H1 (cell line): ENCODE results near the gene ANKRD11. TPM values are rescaled to one million over a fixed set of nuclear protein-coding genes. Genes with fewer than 3 reads are reported as not detected.

ENCODE experiments used
- CTCF ChIA-PET: fragments of 300-600 bp; sonication (Branson Sonifier 250); formaldehyde crosslinking; loops from one replicate; lab custom pipeline; 2021; ENCODE audit not compliant: partially characterized antibody; lab: Charles Lee
- POLR2A ChIA-PET: fragments of 300-600 bp; sonication (Branson Sonifier 250); formaldehyde crosslinking; loops from one replicate; lab custom pipeline; 2021; ENCODE audit warnings: inconsistent platforms; ENCODE audit not compliant: partially characterized antibody; lab: Charles Lee
- DNase-seq, 2 experiments: peaks; one replicate each; pipeline versions ENCODE4 v3.0.0 to v3.0.0-alpha.2; 2010 to 2022; ENCODE audit warnings: low spot score in 2 of 2, low read depth in 1 of 2, mixed read lengths in 1 of 2
- FAIRE-seq: peaks from 2 replicates; lab custom pipeline; 2011; peaks lifted over from hg19 to GRCh38; lab: Jason Lieb, UNC
- H2AFZ ChIP-seq: 2 replicates; pipeline ENCODE4 v1.8.1; 2012; ENCODE audit warnings: low read length, inconsistent platforms
- H2AK5ac ChIP-seq: 2 replicates; pipeline ENCODE4 v1.6.1; 2013; ENCODE audit warnings: low read depth, low read length
- H2BK120ac ChIP-seq: replicated peaks from 2 replicates; pipeline ENCODE3; 2013; ENCODE audit warnings: low read depth, low read length, inconsistent platforms
- H2BK12ac ChIP-seq: 2 replicates; pipeline ENCODE4 v1.6.1; 2013; ENCODE audit warnings: low read depth, low read length
- H2BK15ac ChIP-seq: 2 replicates; pipeline ENCODE4 v1.6.1; 2013; ENCODE audit warnings: low read length
- H2BK20ac ChIP-seq: 2 replicates; pipeline ENCODE4 v1.6.1; 2013; ENCODE audit warnings: low read length
- H2BK5ac ChIP-seq: 2 replicates; pipeline ENCODE4 v1.6.1; 2013; ENCODE audit warnings: low read depth, low read length
- H3K14ac ChIP-seq: 2 replicates; pipeline ENCODE4 v1.6.1; 2013; ENCODE audit warnings: inconsistent platforms; ENCODE audit not compliant: insufficient read length
- H3K18ac ChIP-seq: 2 replicates; pipeline ENCODE4 v1.6.1; 2013; ENCODE audit warnings: low read length; ENCODE audit errors: extremely low read depth
- H3K23ac ChIP-seq: 2 replicates; pipeline ENCODE4 v1.6.1; 2013; ENCODE audit warnings: inconsistent platforms; ENCODE audit not compliant: insufficient read length
- H3K23me2 ChIP-seq: 2 replicates; pipeline ENCODE4 v1.6.1; 2013; ENCODE audit warnings: low read depth, low read length
- H3K27ac ChIP-seq: 2 replicates; pipeline ENCODE4 v1.6.1; 2011; ENCODE audit warnings: low read depth, low read length, inconsistent platforms
- H3K27me3 ChIP-seq, 4 experiments: replicated peaks in 1 of 4; 1 replicate in 1 of 4; 2 replicates in 3 of 4; pipeline versions ENCODE4 v1.6.1 to v1.8.1; 2011 to 2013; ENCODE audit warnings: low read length in 3 of 4, mild to moderate bottlenecking in 3 of 4, inconsistent platforms in 2 of 4, mixed read lengths in 2 of 4, moderate library complexity in 1 of 4; ENCODE audit not compliant: control insufficient read depth in 3 of 4, insufficient read depth in 3 of 4; ENCODE audit errors: extremely low read depth in 1 of 4
- H3K36me3 ChIP-seq, 4 experiments: 2 replicates each; pipeline versions ENCODE4 v1.6.1 to v1.8.1; 2011 to 2013; ENCODE audit warnings: mild to moderate bottlenecking in 4 of 4, low read length in 3 of 4, moderate library complexity in 2 of 4, control low read depth in 1 of 4, inconsistent platforms in 1 of 4; ENCODE audit not compliant: insufficient read depth in 4 of 4, control insufficient read depth in 2 of 4
- H3K4ac ChIP-seq: replicated peaks from 2 replicates; pipeline ENCODE3; 2013; ENCODE audit warnings: low read length, low read depth, mixed read lengths, inconsistent platforms; ENCODE audit not compliant: insufficient read length
- H3K4me1 ChIP-seq, 4 experiments: replicated peaks in 1 of 4; 1 replicate in 1 of 4; 2 replicates in 3 of 4; pipeline versions ENCODE4 v1.6.1 to v1.8.1; 2011 to 2013; ENCODE audit warnings: low read length in 3 of 4, inconsistent platforms in 2 of 4, mixed read lengths in 1 of 4; ENCODE audit not compliant: insufficient read depth in 4 of 4, control insufficient read depth in 3 of 4
- H3K4me2 ChIP-seq, 2 experiments: 2 replicates each; pipeline versions ENCODE4 v1.6.1 to v1.8.1; 2011 to 2013; ENCODE audit warnings: low read depth in 2 of 2, low read length in 2 of 2, control low read depth in 1 of 2, inconsistent platforms in 1 of 2, mild to moderate bottlenecking in 1 of 2; ENCODE audit not compliant: insufficient read depth in 1 of 2
- H3K4me3 ChIP-seq, 4 experiments: fragments of 200-600, 300-600 bp in 1 of 4; sonication (generic), shearing (Covaris generic), sonication (Bioruptor Twin) in 1 of 4; 2 replicates each; pipeline versions ENCODE4 v1.5.1 to v1.8.1; 2011 to 2016; ENCODE audit warnings: low read length in 4 of 4, low read depth in 3 of 4, control low read depth in 2 of 4, inconsistent platforms in 2 of 4, mild to moderate bottlenecking in 2 of 4, mixed read lengths in 1 of 4, moderate library complexity in 1 of 4; ENCODE audit not compliant: insufficient read depth in 2 of 4; ENCODE audit errors: extremely low read depth in 1 of 4
- H3K56ac ChIP-seq: replicated peaks from 2 replicates; pipeline ENCODE3; 2013; ENCODE audit warnings: low read depth, mild to moderate bottlenecking, mixed read lengths, low read length, inconsistent platforms; ENCODE audit not compliant: insufficient read length
- H3K79me1 ChIP-seq: 2 replicates; pipeline ENCODE4 v1.6.1; 2013; ENCODE audit warnings: low read depth, low read length, control low read depth
- H3K79me2 ChIP-seq, 2 experiments: 2 replicates each; pipeline versions ENCODE4 v1.6.1 to v1.8.1; 2012 to 2013; ENCODE audit warnings: low read length in 2 of 2, mild to moderate bottlenecking in 2 of 2, inconsistent platforms in 1 of 2; ENCODE audit not compliant: insufficient read depth in 2 of 2, control insufficient read depth in 1 of 2
- H3K9ac ChIP-seq, 4 experiments: replicated peaks in 1 of 4; 1 replicate in 1 of 4; 2 replicates in 3 of 4; pipeline versions ENCODE4 v1.6.1 to v1.8.1; 2011 to 2013; ENCODE audit warnings: low read depth in 3 of 4, low read length in 3 of 4, control low read depth in 2 of 4, mild to moderate bottlenecking in 2 of 4, moderate library complexity in 2 of 4, inconsistent platforms in 1 of 4; ENCODE audit errors: extremely low read depth in 1 of 4
- H3K9me3 ChIP-seq, 2 experiments: 2 replicates each; pipeline versions ENCODE4 v1.6.1 to v1.8.1; 2012 to 2013; ENCODE audit warnings: mild to moderate bottlenecking in 2 of 2, moderate library complexity in 2 of 2, control low read depth in 1 of 2, inconsistent platforms in 1 of 2, low read depth in 1 of 2, low read length in 1 of 2, mixed read lengths in 1 of 2; ENCODE audit not compliant: insufficient read depth in 2 of 2
- H4K20me1 ChIP-seq, 2 experiments: replicated peaks in 1 of 2; 2 replicates each; pipeline versions ENCODE3 to v1.8.1; 2011 to 2013; ENCODE audit warnings: inconsistent platforms in 2 of 2, low read length in 2 of 2, mild to moderate bottlenecking in 1 of 2; ENCODE audit not compliant: insufficient read depth in 2 of 2, control insufficient read depth in 1 of 2
- H4K5ac ChIP-seq: 2 replicates; pipeline ENCODE4 v1.6.1; 2013; ENCODE audit warnings: low read length, low read depth, mixed read lengths, inconsistent platforms; ENCODE audit not compliant: insufficient read length
- H4K8ac ChIP-seq: 2 replicates; pipeline ENCODE4 v1.8.0; 2013; ENCODE audit warnings: mild to moderate bottlenecking, moderate library complexity, low read length, inconsistent platforms; ENCODE audit not compliant: insufficient read depth; ENCODE audit errors: extremely low read depth
- H4K91ac ChIP-seq: replicated peaks from 2 replicates; pipeline ENCODE3; 2013; ENCODE audit warnings: low read length, mixed read lengths, inconsistent platforms; ENCODE audit not compliant: insufficient read length
- ASH2L ChIP-seq: fragments of 200-600, 300-600 bp; sonication (generic); IDR thresholded peaks from one replicate; pipeline ENCODE4 v1.7.1; 2017; ENCODE audit warnings: low read length
- BRCA1 ChIP-seq: IDR thresholded peaks from 2 replicates; pipeline ENCODE4 v1.6.1; 2012; ENCODE audit warnings: low read depth, low read length, improper control_type of control experiment
- CREB1 ChIP-seq: IDR thresholded peaks from 2 replicates; pipeline ENCODE4 v1.6.1; 2012; ENCODE audit warnings: inconsistent platforms
- EZH2 ChIP-seq: fragments of 200-600 bp; sonication (generic); IDR thresholded peaks from 2 replicates; pipeline ENCODE4 v1.7.1; 2012; ENCODE audit warnings: low read depth, mild to moderate bottlenecking, moderate library complexity, low read length, inconsistent platforms; ENCODE audit not compliant: severe bottlenecking
- GABPA ChIP-seq: IDR thresholded peaks from 2 replicates; pipeline ENCODE4 v1.6.1; 2011; ENCODE audit warnings: mild to moderate bottlenecking, low read length, moderate library complexity, borderline replicate concordance; ENCODE audit not compliant: insufficient read depth
- HDAC6 ChIP-seq: IDR thresholded peaks from one replicate; pipeline ENCODE4 v1.7.1; 2012; ENCODE audit warnings: low read depth, mild to moderate bottlenecking, inconsistent platforms, low read length, moderate library complexity
- KDM1A ChIP-seq: fragments of 200-600, 300-600 bp; sonication (generic); IDR thresholded peaks from 2 replicates; pipeline ENCODE4 v1.7.1; 2016; ENCODE audit warnings: mild to moderate bottlenecking, low read length, borderline replicate concordance
- KDM5A ChIP-seq: fragments of 200-600 bp; IDR thresholded peaks from 2 replicates; pipeline ENCODE4 v1.7.1; 2012; ENCODE audit warnings: mild to moderate bottlenecking, low read length, inconsistent platforms, mixed read lengths
- PHF8 ChIP-seq: fragments of 200-600 bp; sonication (generic); conservative IDR thresholded peaks from 2 replicates; pipeline ENCODE4 v1.7.1; 2012; ENCODE audit warnings: low read depth, mild to moderate bottlenecking, inconsistent platforms, low read length, moderate library complexity
- RBBP5 ChIP-seq: IDR thresholded peaks from 2 replicates; pipeline ENCODE4 v1.7.1; 2012; ENCODE audit warnings: low read depth, mild to moderate bottlenecking, inconsistent platforms, low read length, moderate library complexity, borderline replicate concordance
- SIX5 ChIP-seq: IDR thresholded peaks from 2 replicates; pipeline ENCODE4 v1.6.1; 2011; ENCODE audit warnings: mild to moderate bottlenecking, low read depth, low read length
- SP1 ChIP-seq: IDR thresholded peaks from 2 replicates; pipeline ENCODE4 v1.6.1; 2011; ENCODE audit warnings: low read depth, low read length
- SRF ChIP-seq: IDR thresholded peaks from 2 replicates; pipeline ENCODE4 v1.6.1; 2011; ENCODE audit warnings: mild to moderate bottlenecking, low read depth, low read length, moderate library complexity
- TCF12 ChIP-seq: IDR thresholded peaks from 2 replicates; pipeline ENCODE4 v1.6.1; 2011; ENCODE audit warnings: low read depth, mild to moderate bottlenecking, low read length
- ZNF274 ChIP-seq: IDR thresholded peaks from 2 replicates; pipeline ENCODE4 v1.7.0; 2012; ENCODE audit warnings: low read length, borderline replicate concordance; ENCODE audit errors: extremely low read depth
- whole genome bisulfite sequencing, 2 experiments: shearing (Covaris generic) in 1 of 2; methylation state at CpG; one replicate each; pipeline versions ENCODE4 v1.1.6 to v1.1.7; 2013 to 2015; ENCODE audit warnings: low lambda C conversion rate in 2 of 2, mixed read lengths in 2 of 2, inconsistent platforms in 1 of 2, low coverage in 1 of 2, missing lambda C conversion rate in 1 of 2; ENCODE audit not compliant: insufficient replicate concordance in 2 of 2, insufficient coverage in 1 of 2, insufficient read length in 1 of 2; ENCODE audit errors: extremely low coverage in 1 of 2, missing lambda C conversion rate in 1 of 2; 5-methylcytosine and 5-hydroxymethylcytosine counted together
- polyA plus RNA-seq, 7 experiments: library from polyadenylated mRNA; depleted of rRNA in 3 of 7; stranded (reverse) in 5 of 7; unstranded in 2 of 7; fragments of >200 nt in 5 of 7; fragments of 200-250 nt in 2 of 7; gene quantifications; 1 replicate in 5 of 7; 2 replicates in 1 of 7; 4 replicates in 1 of 7; pipeline versions ENCODE4 v1.2.1 to v1.2.3, GENCODE V29; 2011 to 2013; ENCODE audit warnings: missing spikeins in 2 of 7, mixed read lengths in 2 of 7
- total RNA-seq: library from RNA; stranded (reverse); fragmentation: NEBNext Ultra II Directional; extraction: Animal tissue kit (Norgen Biotek cat#: 25700); gene quantifications from 2 replicates; pipeline ENCODE4 v1.2.1, GENCODE V29; 2021

ANKRD11 gene
- total and polyA plus RNA-seq, 2 of the 8 experiments (the other 6 are each of a cell fraction or from before 2014, with no cell fraction given), result 46.5 to 142 TPM

GRCh38 chr16:89422527-89422904, 67.8 kb downstream of the ANKRD11 start:
- no peak overlapping the region for H3K56ac ChIP-seq
- no peak overlapping the region for H3K18ac ChIP-seq
- FAIRE-seq, result no peak
- H2AK5ac ChIP-seq, result no peak overlapping the region
- no peak overlapping the region for H2AFZ ChIP-seq
- H4K8ac ChIP-seq, result no peak overlapping the region
- H2BK5ac ChIP-seq, result no peak overlapping the region
- no peak overlapping the region for H2BK12ac ChIP-seq
- H3K79me1 ChIP-seq, result peaks cover 40% of the 10 kb centered on the region
- TF ChIP-seq GABPA (no peak), SIX5 (no peak), SRF (no peak), ASH2L (no peak), CREB1 (no peak), TCF12 (no peak), ZNF274 (no peak), SP1 (no peak), BRCA1 (no peak), HDAC6 (no peak), KDM1A (no peak), KDM5A (no peak), EZH2 (no peak), PHF8 (no peak), RBBP5 (no peak)
- no peaks in the 10 kb centered on the region for H3K23me2 ChIP-seq
- H4K91ac ChIP-seq, result no peak overlapping the region
- no peak overlapping the region for H3K14ac ChIP-seq
- H3K9me3 ChIP-seq, result no peaks in the 10 kb centered on the region
- no peak overlapping the region for H4K5ac ChIP-seq
- no peak overlapping the region for H3K27ac ChIP-seq
- no peak overlapping the region for H3K23ac ChIP-seq
- no peak overlapping the region for H2BK120ac ChIP-seq
- H3K4me2 ChIP-seq, result no peak overlapping the region
- peaks cover 56 to 59% of the 10 kb centered on the region in 2 experiments for H4K20me1 ChIP-seq
- H3K9ac ChIP-seq, result no peak overlapping the region
- CTCF ChIA-PET, result interaction anchor here (1.3 to 1.6 kb wide), 2 partner anchors 27 to 135 kb away, joined by 3 to 4 read pairs; no protein-coding TSS in a partner anchor
- WGBS, 2 experiments, result 97% methylated on average over 12 of the region's 12 CpGs; no CpG with 5 or more reads in 1 of the 2 experiments
- no peak overlapping the region for H2BK20ac ChIP-seq
- H2BK15ac ChIP-seq, result no peak overlapping the region
- H3K4me1 ChIP-seq, result peaks cover 6 to 30% (median 17%) of the 10 kb centered on the region in 4 experiments; a peak in 6 of 7 replicates
- no peaks in the 10 kb centered on the region for H3K27me3 ChIP-seq
- POLR2A ChIA-PET, result interaction anchor here (1.1 to 3.0 kb wide), 8 partner anchors 9 to 65 kb away, joined by 3 to 10 read pairs (median 4); no protein-coding TSS in a partner anchor
- no peak overlapping the region for H3K4ac ChIP-seq
- no peaks in the 10 kb centered on the region for H3K36me3 ChIP-seq
- H3K79me2 ChIP-seq, result peaks cover 58 to 99% of the 10 kb centered on the region in 2 experiments
- DNase-seq, result no peak
- H3K4me3 ChIP-seq, result no peak overlapping the region
